ENCODE results near the gene COASY.
A peak's percentile ranks its signal among the peaks of the same experiment; 100 is the strongest.

The COASY gene

DNA sequence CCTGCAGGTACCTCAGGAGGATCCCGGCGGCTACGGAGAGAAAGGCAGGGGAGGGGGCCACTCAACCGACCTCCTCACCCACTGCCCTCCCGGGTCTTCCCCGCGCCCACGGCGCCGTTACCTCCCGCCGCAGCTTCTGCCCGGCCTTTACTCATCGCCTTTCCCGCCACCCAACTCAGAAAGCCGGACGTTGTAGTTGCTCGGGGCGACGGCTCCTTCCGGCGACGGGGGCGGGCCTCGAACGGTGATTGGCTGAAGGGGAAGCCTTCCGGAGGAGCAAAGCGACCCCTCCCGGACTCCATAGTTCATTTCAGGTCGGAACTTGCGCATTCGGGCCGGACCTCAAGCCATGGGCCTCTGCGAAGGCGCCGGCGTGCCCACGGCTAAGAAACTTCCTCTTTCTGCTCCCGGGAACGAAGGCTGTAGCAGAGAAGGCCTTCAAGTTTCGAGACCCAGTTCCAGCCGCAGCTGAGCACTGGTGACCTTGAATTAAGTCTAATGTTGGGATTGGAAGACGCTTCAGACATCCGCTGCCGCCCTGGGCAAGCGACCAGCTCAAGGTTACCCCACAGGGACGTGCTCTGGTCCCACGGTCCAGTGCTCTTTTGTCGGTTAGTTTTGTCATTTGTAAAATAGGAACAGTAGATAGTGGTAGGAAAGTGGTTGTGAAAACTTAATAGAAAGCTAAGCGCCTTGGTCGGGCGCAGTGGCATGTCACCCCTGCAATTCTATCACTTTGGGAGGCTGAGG lies 15.8 kb downstream of the COASY start, which contains the start of gene PSMC3IP:
TSS of gene PSMC3IP (minus strand) at position 198 of the 750 bp plus-strand sequence. CDS start at position 155, 43 bp downstream.
- H3K4me3 ChIP-seq (replicated peaks; ENCODE audit: low read depth, low read length), result peak within 1 kb of the TSS; percentile 68
- DNase-seq (ENCODE audit: low read depth), result peak; percentile 95
- TF ChIP-seq, protein P1, sequence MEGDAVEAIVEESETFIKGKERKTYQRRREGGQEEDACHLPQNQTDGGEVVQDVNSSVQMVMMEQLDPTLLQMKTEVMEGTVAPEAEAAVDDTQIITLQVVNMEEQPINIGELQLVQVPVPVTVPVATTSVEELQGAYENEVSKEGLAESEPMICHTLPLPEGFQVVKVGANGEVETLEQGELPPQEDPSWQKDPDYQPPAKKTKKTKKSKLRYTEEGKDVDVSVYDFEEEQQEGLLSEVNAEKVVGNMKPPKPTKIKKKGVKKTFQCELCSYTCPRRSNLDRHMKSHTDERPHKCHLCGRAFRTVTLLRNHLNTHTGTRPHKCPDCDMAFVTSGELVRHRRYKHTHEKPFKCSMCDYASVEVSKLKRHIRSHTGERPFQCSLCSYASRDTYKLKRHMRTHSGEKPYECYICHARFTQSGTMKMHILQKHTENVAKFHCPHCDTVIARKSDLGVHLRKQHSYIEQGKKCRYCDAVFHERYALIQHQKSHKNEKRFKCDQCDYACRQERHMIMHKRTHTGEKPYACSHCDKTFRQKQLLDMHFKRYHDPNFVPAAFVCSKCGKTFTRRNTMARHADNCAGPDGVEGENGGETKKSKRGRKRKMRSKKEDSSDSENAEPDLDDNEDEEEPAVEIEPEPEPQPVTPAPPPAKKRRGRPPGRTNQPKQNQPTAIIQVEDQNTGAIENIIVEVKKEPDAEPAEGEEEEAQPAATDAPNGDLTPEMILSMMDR (IDR thresholded peaks at IDR 0.05; ENCODE audit: low read length, missing control alignments), result peak; percentile 35

DNA sequence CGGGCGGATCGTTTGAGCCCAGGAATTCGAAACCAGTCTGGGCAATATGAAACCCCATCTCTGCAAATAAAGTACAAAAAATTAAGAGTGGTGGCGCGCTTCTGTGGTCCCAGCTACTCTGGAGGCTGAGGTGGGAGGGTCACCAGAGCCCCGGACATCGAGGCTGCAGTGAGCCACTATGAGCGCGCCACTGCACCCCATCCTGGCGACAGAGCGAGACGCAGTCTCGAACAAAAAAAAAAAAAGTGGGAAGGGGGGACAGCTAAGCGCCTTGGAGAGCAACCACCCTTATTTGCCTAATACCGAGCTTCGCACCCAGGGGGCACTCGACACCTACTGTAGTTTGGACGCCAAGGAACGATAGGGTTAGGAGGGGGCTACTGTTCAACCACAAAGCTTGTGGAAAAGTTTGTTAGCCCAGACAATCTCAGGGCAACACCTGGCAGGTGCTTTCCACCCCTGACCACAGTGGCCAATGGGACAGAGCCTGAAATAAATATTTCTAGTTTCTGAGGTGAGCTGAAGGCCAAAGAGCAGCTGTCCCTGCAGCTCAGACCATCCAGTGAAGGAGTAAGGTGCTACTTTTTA lies 16.4 kb downstream of the COASY start:
- peak; percentile 78 for DNase-seq (ENCODE audit: low read depth)
- peak overlapping the region; percentile 68 for H3K4me3 ChIP-seq (replicated peaks; ENCODE audit: low read depth, low read length)
- TF ChIP-seq, protein P1 (IDR thresholded peaks at IDR 0.05; ENCODE audit: low read length, missing control alignments), result peak; percentile 77

DNA sequence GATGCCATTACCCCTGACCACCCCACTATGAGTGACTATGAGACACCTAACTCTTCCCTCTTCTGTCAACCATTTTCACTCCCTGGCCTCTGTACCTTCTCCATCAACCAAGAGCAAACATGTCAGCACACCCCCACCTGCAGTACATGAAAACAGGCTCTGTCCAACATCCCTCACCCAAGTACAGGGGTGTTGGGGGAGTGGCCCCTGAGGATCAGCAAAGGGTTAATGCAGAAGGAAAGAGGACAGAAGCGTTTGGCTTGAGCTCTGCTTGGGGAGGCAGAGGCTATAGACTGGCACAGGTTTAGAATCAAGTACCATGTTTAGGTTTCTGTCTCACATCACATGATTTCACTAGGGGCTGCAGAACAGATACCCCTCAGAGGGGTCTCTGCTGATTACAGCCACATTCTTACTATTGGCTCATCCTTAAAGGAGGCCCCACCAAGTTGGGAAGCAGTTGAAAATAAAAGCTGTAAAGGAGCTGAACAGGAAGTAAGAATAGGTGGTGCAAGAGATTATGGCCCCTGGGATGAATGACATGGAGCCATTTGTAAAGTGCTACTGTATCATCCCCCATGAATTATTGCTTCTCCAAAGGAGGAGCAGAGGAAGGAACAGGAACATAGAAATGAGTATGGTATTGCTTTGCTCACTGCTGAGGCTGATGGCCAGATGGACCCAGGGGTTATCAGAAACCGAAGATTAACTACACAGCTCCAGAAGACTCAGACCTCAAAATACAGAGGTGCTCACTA lies 18.0 kb downstream of the COASY start:
- DNase-seq (ENCODE audit: low read depth), result no peak
- no peak overlapping the region for H3K4me3 ChIP-seq (replicated peaks; ENCODE audit: low read depth, low read length)
- TF ChIP-seq, protein P1 (IDR thresholded peaks at IDR 0.05; ENCODE audit: low read length, missing control alignments), result no peak

- DNase-seq (ENCODE audit: low read depth), result no peak
- no peak overlapping the region for H3K4me3 ChIP-seq (replicated peaks; ENCODE audit: low read depth, low read length)
- TF ChIP-seq, protein P1 (IDR thresholded peaks at IDR 0.05; ENCODE audit: low read length, missing control alignments), result no peak
Measured at GRCh38 chr17:42581744-42582270, 19.9 kb downstream of the COASY start.

DNA sequence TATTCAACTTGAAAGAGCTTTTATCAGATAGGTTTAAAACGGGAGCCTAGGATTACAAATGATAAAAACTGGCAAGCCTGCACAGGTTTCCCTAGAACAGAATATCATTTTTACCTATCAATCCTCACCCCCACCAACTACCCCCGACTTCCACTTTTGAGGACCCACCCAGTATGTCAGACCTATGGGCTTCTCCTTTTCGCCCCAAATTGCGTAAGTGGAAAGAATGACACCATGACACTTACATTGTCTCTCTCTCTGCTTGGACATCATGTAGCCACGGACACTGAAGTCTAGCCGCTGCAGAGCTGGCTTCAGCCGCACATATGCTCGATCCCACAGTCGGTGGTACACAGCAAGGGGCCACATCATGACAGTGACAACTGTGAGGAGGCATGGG lies 22.9 kb downstream of the COASY start:
- no peak for DNase-seq (ENCODE audit: low read depth)
- TF ChIP-seq, protein P1 (IDR thresholded peaks at IDR 0.05; ENCODE audit: low read length, missing control alignments), result no peak

DNA sequence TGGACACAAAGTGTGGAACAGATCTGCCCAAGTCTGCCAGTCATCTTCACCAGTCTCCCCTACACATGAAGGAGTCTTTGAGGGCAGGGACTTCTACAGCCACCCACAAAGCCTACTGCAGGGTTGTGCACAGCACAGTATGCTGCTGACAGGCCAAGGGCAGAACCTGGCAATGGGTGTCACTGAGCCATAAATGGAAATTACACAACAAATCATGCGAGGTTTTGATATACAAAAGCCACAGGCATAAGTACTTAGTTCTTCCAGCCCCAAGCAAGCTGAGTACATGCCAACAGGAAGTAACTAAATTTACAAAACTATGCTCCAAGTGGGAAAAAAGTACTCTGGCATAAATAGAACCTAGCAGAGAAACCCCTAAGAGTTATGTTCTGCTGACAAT lies 23.4 kb downstream of the COASY start:
- TF ChIP-seq, protein P1 (IDR thresholded peaks at IDR 0.05; ENCODE audit: low read length, missing control alignments), result no peak
- peak; percentile 36 for DNase-seq (ENCODE audit: low read depth)

More for the DNA sequence above, 22.9 kb downstream of the COASY start:
- H3K4me3 ChIP-seq (replicated peaks; ENCODE audit: low read depth, low read length), result no peak overlapping the region

More for the DNA sequence above, 23.4 kb downstream of the COASY start:
- no peak overlapping the region for H3K4me3 ChIP-seq (replicated peaks; ENCODE audit: low read depth, low read length)

Data from fibroblast of pulmonary artery (primary cell).